ENCODE results near the gene PCMTD2.

- no peak for TF ChIP-seq CTCF (IDR thresholded peaks at IDR 0.05)
- TF ChIP-seq POLR2A (IDR thresholded peaks at IDR 0.05): no peak
Measured at GRCh38 chr20:64253000-64253383, 2.6 kb upstream of the PCMTD2 start.
